ENCODE results near the gene SIGLEC5. TPM values are rescaled to one million over a fixed set of nuclear protein-coding genes. Genes with fewer than 3 reads are reported as not detected.

SIGLEC5 gene
- total and polyA plus RNA-seq, 2 of the 8 experiments (the other 6 are each of a cell fraction or from before 2014, with no cell fraction given), result not detected

- CTCF ChIA-PET (ENCODE audit: partially characterized antibody), result interaction anchor here (0.5 to 1.6 kb wide), 2 partner anchors 19 to 154 kb away, joined by 3 to 4 read pairs; no protein-coding TSS in a partner anchor
- DNase-seq (ENCODE audit: low read depth in 1 of 2, low spot score in 2 of 2) (no peak), FAIRE-seq (no peak)
- H3K36me3 ChIP-seq (ENCODE audit: control insufficient read depth in 2 of 4, insufficient read depth in 4 of 4, low read length in 3 of 4), result peaks cover 0 to 4% (median 0%) of the 10 kb centered on the region in 4 experiments; a peak in 2 of 8 replicates
- no peaks in the 10 kb centered on the region for H3K27me3 ChIP-seq (replicated peaks in 1 of 4; ENCODE audit: control insufficient read depth in 3 of 4, extremely low read depth in 1 of 4, insufficient read depth in 3 of 4, low read length in 3 of 4)
- WGBS, 2 experiments (ENCODE audit: extremely low coverage in 1 of 2, insufficient coverage in 1 of 2, insufficient read length in 1 of 2, insufficient replicate concordance in 2 of 2, low coverage in 1 of 2, low lambda C conversion rate in 2 of 2, missing lambda C conversion rate in 1 of 2), result 54% methylated on average over 2 of the region's 2 CpGs; no CpG with 5 or more reads in 1 of the 2 experiments
- no peak overlapping the region for H2AFZ ChIP-seq (ENCODE audit: low read length)
- no peak overlapping the region for H3K27ac ChIP-seq (ENCODE audit: low read depth, low read length)
- no peak overlapping the region for H2BK15ac ChIP-seq (ENCODE audit: low read length)
- H3K9ac ChIP-seq (replicated peaks in 1 of 4; ENCODE audit: extremely low read depth in 1 of 4, low read depth in 3 of 4, low read length in 3 of 4), result no peak overlapping the region
- no peaks in the 10 kb centered on the region for H3K79me2 ChIP-seq (ENCODE audit: control insufficient read depth in 1 of 2, insufficient read depth in 2 of 2, low read length in 2 of 2)
- peaks cover 0 to 3% of the 10 kb centered on the region in 2 experiments for H4K20me1 ChIP-seq (replicated peaks in 1 of 2; ENCODE audit: control insufficient read depth in 1 of 2, insufficient read depth in 2 of 2, low read length in 2 of 2)
- H2BK12ac ChIP-seq (ENCODE audit: low read depth, low read length), result no peak overlapping the region
- H2BK20ac ChIP-seq (ENCODE audit: low read length), result no peak overlapping the region
- no peak overlapping the region for H3K18ac ChIP-seq (ENCODE audit: extremely low read depth, low read length)
- H3K23me2 ChIP-seq (ENCODE audit: low read depth, low read length), result no peaks in the 10 kb centered on the region; the same call in 1 of the 2 replicates
- H2AK5ac ChIP-seq (ENCODE audit: low read depth, low read length), result no peak overlapping the region
- H3K56ac ChIP-seq (replicated peaks; ENCODE audit: insufficient read length, low read depth, low read length), result no peak overlapping the region
- H3K79me1 ChIP-seq (ENCODE audit: low read depth, low read length), result no peaks in the 10 kb centered on the region
- no peaks in the 10 kb centered on the region for H3K4me1 ChIP-seq (replicated peaks in 1 of 4; ENCODE audit: control insufficient read depth in 3 of 4, insufficient read depth in 4 of 4, low read length in 3 of 4)
- H2BK5ac ChIP-seq (ENCODE audit: low read depth, low read length), result no peak overlapping the region
- peaks cover 56 to 68% of the 10 kb centered on the region in 2 experiments for H3K9me3 ChIP-seq (ENCODE audit: insufficient read depth in 2 of 2, low read depth in 1 of 2, low read length in 1 of 2)
- H3K4me3 ChIP-seq (ENCODE audit: extremely low read depth in 1 of 4, insufficient read depth in 2 of 4, low read depth in 3 of 4, low read length in 4 of 4), result no peak overlapping the region
- no peak overlapping the region for H4K5ac ChIP-seq (ENCODE audit: insufficient read length, low read depth, low read length)
- no peak overlapping the region for H4K8ac ChIP-seq (ENCODE audit: extremely low read depth, insufficient read depth, low read length)
- POLR2A ChIA-PET (ENCODE audit: partially characterized antibody), result no interaction called here
- no peak overlapping the region for H3K4me2 ChIP-seq (ENCODE audit: insufficient read depth in 1 of 2, low read depth in 2 of 2, low read length in 2 of 2)
- no peak overlapping the region for H4K91ac ChIP-seq (replicated peaks; ENCODE audit: insufficient read length, low read length)
- H3K14ac ChIP-seq (ENCODE audit: insufficient read length), result no peak overlapping the region
- H2BK120ac ChIP-seq (replicated peaks; ENCODE audit: low read depth, low read length), result no peak overlapping the region
- no peak overlapping the region for H3K4ac ChIP-seq (replicated peaks; ENCODE audit: insufficient read length, low read depth, low read length)
- H3K23ac ChIP-seq (ENCODE audit: insufficient read length), result no peak overlapping the region
- no peak for TF ChIP-seq KDM5A (IDR thresholded peaks at IDR 0.05; ENCODE audit: low read length)
- TF ChIP-seq FOSL1 (IDR thresholded peaks at IDR 0.05; ENCODE audit: insufficient read depth, low read depth, low read length), result no peak
- no peak for TF ChIP-seq SP1 (IDR thresholded peaks at IDR 0.05; ENCODE audit: low read depth, low read length)
- no peak for TF ChIP-seq ASH2L (IDR thresholded peaks at IDR 0.05; ENCODE audit: low read length)
- TF ChIP-seq SUZ12 (IDR thresholded peaks at IDR 0.05; ENCODE audit: low read length), result no peak
- no peak for TF ChIP-seq GTF2F1 (IDR thresholded peaks at IDR 0.05; ENCODE audit: borderline replicate concordance, low read depth, low read length)
- TF ChIP-seq CBX8 (IDR thresholded peaks at IDR 0.05; ENCODE audit: borderline replicate concordance, low read depth, low read length), result no peak
- no peak for TF ChIP-seq RNF2 (IDR thresholded peaks at IDR 0.05; ENCODE audit: borderline replicate concordance, low read depth, low read length, missing control alignments, poor library complexity, severe bottlenecking)
- TF ChIP-seq KDM4A (IDR thresholded peaks at IDR 0.05; ENCODE audit: low read depth, low read length, severe bottlenecking), result no peak
- TF ChIP-seq TAF7 (optimal IDR thresholded peaks at IDR 0.05; ENCODE audit: borderline replicate concordance, low read depth, low read length), result no peak
- no peak for TF ChIP-seq BRCA1 (IDR thresholded peaks at IDR 0.05; ENCODE audit: low read depth, low read length)
- no peak for TF ChIP-seq RBBP5 (IDR thresholded peaks at IDR 0.05; ENCODE audit: borderline replicate concordance, low read depth, low read length)
- no peak for TF ChIP-seq NRF1 (IDR thresholded peaks at IDR 0.05; ENCODE audit: low read depth, low read length)
- no peak for TF ChIP-seq ATF3 (IDR thresholded peaks at IDR 0.05; ENCODE audit: insufficient read depth, low read depth, low read length)
Observed at GRCh38 chr19:51626675-51627074, 3.5 kb downstream of the SIGLEC5 start.
